Gastroesophageal sphincter (tissue), 4 donors: ENCODE results near the gene LLGL1. TPM values are rescaled to one million over a fixed set of nuclear protein-coding genes. Genes with fewer than 3 reads are reported as not detected.

Source experiments
- ATAC-seq: fragments of 150-250 bp; one replicate; pipeline ENCODE4 v1.9.1; 2016; ENCODE audit warnings: mild to moderate bottlenecking, moderate library complexity
- H3K27ac ChIP-seq, 4 donors: fragments of 200-600 bp; sonication (generic) in 3 of 4; 1 replicate in 3 of 4; 2 replicates in 1 of 4; pipeline ENCODE4 v1.5.1; 2016 to 2019
- H3K27me3 ChIP-seq: fragments of 200-600 bp; sonication (generic); one replicate; pipeline ENCODE4 v1.5.1; 2019
- H3K36me3 ChIP-seq, 2 donors: fragments of 200-600 bp; sonication (generic); one replicate each; pipeline ENCODE4 v1.5.1; 2019; ENCODE audit warnings: control low read depth in 1 of 2
- H3K4me1 ChIP-seq, 3 donors: fragments of 200-600 bp; sonication (generic); 1 replicate in 2 of 3; 2 replicates in 1 of 3; pipeline ENCODE4 v1.5.1; 2016 to 2019; ENCODE audit warnings: control low read depth in 2 of 3
- H3K4me3 ChIP-seq, 2 donors: fragments of 200-600 bp; sonication (generic); one replicate each; pipeline ENCODE4 v1.5.1; 2019; ENCODE audit warnings: mild to moderate bottlenecking in 1 of 2, moderate library complexity in 1 of 2
- H3K9me3 ChIP-seq, 3 donors: fragments of 200-600 bp; sonication (generic); one replicate each; pipeline ENCODE4 v1.5.1; 2017 to 2019; ENCODE audit warnings: control low read depth in 2 of 3
- CTCF ChIP-seq, 4 experiments: fragments of 200-600 bp in 2 of 4; fragments of 450-650 bp in 2 of 4; sonication (generic) in 1 of 4; IDR thresholded peaks; one replicate each; pipeline ENCODE4 v1.5.1; 2017 to 2019; ENCODE audit warnings: antibody characterized with exemption in 4 of 4, mild to moderate bottlenecking in 2 of 4, moderate library complexity in 2 of 4
- EP300 ChIP-seq: sonication (generic); formaldehyde crosslinking; IDR thresholded peaks from one replicate; pipeline ENCODE4 v1.6.1; 2017; ENCODE audit warnings: antibody characterized with exemption, mild to moderate bottlenecking
- POLR2A ChIP-seq, 2 donors: fragments of 450-650 bp; IDR thresholded peaks; one replicate each; pipeline ENCODE4 v1.6.1; 2017; ENCODE audit warnings: antibody characterized with exemption in 2 of 2, mild to moderate bottlenecking in 2 of 2, moderate library complexity in 1 of 2
- POLR2AphosphoS5 ChIP-seq: sonication (generic); formaldehyde crosslinking; IDR thresholded peaks from one replicate; pipeline ENCODE4 v1.6.1; 2017; ENCODE audit warnings: antibody characterized with exemption
- WGBS, 2 donors: methylation state at CpG; one replicate each; pipeline ENCODE4 v1.1.5; 2018; ENCODE audit warnings: low coverage in 1 of 2; 5-methylcytosine and 5-hydroxymethylcytosine counted together
- total RNA-seq, 4 donors: library from RNA; depleted of rRNA; stranded (reverse); fragments of >200 nt; gene quantifications; one replicate each; pipeline ENCODE4 v1.1.0, GENCODE V29; 2016

The LLGL1 gene
- total RNA-seq, 4 donors from 2014 or later = 16.7 to 31.7 (median 22.1) TPM

DNA sequence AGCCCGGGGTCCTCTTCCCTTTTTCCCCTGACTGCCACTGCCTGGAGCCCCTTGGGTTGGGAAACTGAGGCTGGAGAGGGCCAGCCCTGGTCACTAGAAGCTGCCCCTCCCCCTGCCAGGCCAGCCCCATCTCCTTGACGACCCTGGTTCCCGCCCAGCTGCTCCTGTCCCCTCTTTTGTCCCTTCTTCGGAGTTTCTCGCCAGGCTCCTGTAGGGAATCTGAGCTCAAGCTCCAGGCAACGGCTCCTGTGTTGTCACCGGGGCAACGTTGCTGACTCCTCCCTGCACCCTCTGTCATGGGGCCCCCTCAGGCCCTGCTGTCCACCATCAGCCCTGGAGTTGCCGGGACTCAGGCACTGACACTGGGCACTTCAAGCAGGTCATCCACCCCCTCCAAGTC, 5.7 kb downstream of the LLGL1 start:
- TF ChIP-seq CTCF (IDR thresholded peaks at IDR 0.05) (no peak), POLR2A (IDR thresholded peaks at IDR 0.05) (no peak), EP300 (no peak), POLR2AphosphoS5 (no peak)
- H3K27me3 ChIP-seq = no peaks in the 10 kb centered on the region
- H3K9me3 ChIP-seq = no peaks in the 10 kb centered on the region
- peaks cover 0 to 24% (median 7%) of the 10 kb centered on the region in 3 donors for H3K4me1 ChIP-seq
- WGBS, 2 donors = 47% methylated on average over 3 of the region's 9 CpGs; no CpG with 5 or more reads in 1 of the 2 donors
- no peak overlapping the region for H3K4me3 ChIP-seq
- H3K27ac ChIP-seq = no peak overlapping the region
- peaks cover 0 to 42% of the 10 kb centered on the region in 2 donors for H3K36me3 ChIP-seq
- no peak for ATAC-seq

GRCh38 chr17:18233803-18234518, 8.5 kb downstream of the LLGL1 start:
- WGBS, 2 donors = 85% methylated on average over 5 of the region's 22 CpGs; no CpG with 5 or more reads in 1 of the 2 donors
- Histone ChIP-seq H3K4me1 (no peaks in the 10 kb centered on the region), H3K36me3 (peaks cover 0 to 70% of the 10 kb centered on the region in 2 donors), H3K27me3 (no peaks in the 10 kb centered on the region), H3K9me3 (no peaks in the 10 kb centered on the region), H3K27ac (no peak overlapping the region), H3K4me3 (no peak overlapping the region)
- TF ChIP-seq POLR2AphosphoS5 (no peak), CTCF (IDR thresholded peaks at IDR 0.05) (no peak), POLR2A (IDR thresholded peaks at IDR 0.05) (no peak), EP300 (no peak)
- no peak for ATAC-seq

DNA sequence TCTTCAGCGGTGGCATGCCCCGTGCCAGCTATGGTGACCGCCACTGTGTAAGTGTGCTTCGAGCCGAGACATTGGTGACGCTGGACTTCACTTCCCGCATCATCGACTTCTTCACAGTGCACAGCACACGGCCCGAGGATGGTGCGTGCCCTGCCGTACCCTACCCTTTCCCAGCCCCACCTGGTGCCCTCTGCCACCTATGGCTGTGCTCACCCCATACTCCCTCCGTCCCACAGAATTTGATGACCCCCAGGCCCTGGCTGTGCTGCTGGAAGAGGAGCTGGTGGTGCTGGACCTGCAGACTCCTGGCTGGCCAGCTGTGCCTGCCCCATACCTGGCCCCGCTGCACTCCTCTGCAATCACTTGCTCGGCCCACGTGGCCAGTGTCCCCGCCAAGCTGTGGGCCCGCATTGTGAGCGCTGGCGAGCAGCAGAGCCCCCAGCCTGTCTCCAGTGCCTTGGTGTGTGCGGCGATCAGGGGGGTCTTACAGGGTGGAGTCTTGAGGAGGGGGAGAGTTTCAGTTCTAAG, 9.5 kb downstream of the LLGL1 start:
- Histone ChIP-seq H3K4me3 (no peak overlapping the region), H3K27ac (no peak overlapping the region), H3K27me3 (no peaks in the 10 kb centered on the region), H3K36me3 (peaks cover 0 to 79% of the 10 kb centered on the region in 2 donors), H3K4me1 (no peaks in the 10 kb centered on the region), H3K9me3 (no peaks in the 10 kb centered on the region)
- no peak for ATAC-seq
- TF ChIP-seq CTCF (IDR thresholded peaks at IDR 0.05) = no peak
- TF ChIP-seq POLR2A (IDR thresholded peaks at IDR 0.05) = no peak
- TF ChIP-seq POLR2AphosphoS5 = no peak
- no peak for TF ChIP-seq EP300
- WGBS, 2 donors = 97 to 100% methylated on average over 3 to 6 of the region's 22 CpGs

- Histone ChIP-seq H3K4me3 (no peak overlapping the region), H3K36me3 (peaks cover 0 to 88% of the 10 kb centered on the region in 2 donors), H3K4me1 (no peaks in the 10 kb centered on the region), H3K27ac (no peak overlapping the region), H3K27me3 (no peaks in the 10 kb centered on the region), H3K9me3 (no peaks in the 10 kb centered on the region)
- no peak for ATAC-seq
- TF ChIP-seq POLR2AphosphoS5 (no peak), CTCF (IDR thresholded peaks at IDR 0.05) (no peak), POLR2A (IDR thresholded peaks at IDR 0.05) (no peak), EP300 (no peak)
- WGBS, 2 donors = 42 to 72% methylated on average over 4 to 7 of the region's 14 CpGs
Measured at GRCh38 chr17:18235743-18236256, 10.4 kb downstream of the LLGL1 start.

DNA sequence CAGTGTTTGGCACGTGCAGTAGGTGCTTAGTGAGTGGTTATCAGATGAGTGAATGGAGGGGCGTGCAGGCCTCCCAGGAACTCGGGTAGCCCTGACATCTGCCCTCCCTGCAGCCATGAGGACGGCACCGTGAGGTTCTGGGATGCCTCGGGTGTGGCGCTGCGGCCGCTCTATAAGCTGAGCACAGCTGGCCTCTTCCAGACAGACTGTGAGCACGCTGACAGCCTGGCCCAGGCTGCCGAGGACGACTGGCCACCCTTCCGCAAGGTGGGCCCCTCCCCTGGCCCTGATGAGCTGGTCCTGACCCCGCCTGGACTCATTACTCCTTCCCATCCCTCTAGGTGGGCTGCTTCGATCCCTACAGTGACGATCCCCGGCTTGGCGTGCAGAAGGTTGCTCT, 11.1 kb downstream of the LLGL1 start:
- H3K9me3 ChIP-seq = no peaks in the 10 kb centered on the region
- TF ChIP-seq CTCF (IDR thresholded peaks at IDR 0.05) (no peak), EP300 (no peak), POLR2AphosphoS5 (no peak), POLR2A (IDR thresholded peaks at IDR 0.05) (no peak)
- no peak for ATAC-seq
- H3K27ac ChIP-seq = no peak overlapping the region
- no peaks in the 10 kb centered on the region for H3K27me3 ChIP-seq
- H3K4me1 ChIP-seq = no peaks in the 10 kb centered on the region
- no peak overlapping the region for H3K4me3 ChIP-seq
- peaks cover 0 to 95% of the 10 kb centered on the region in 2 donors for H3K36me3 ChIP-seq
- no CpG with 5 or more reads among the region's 18 CpGs for WGBS, 2 donors
